Hepatocyte (in vitro differentiated cells): Measurements from ENCODE around the gene WNT1.

ENCODE experiments used
- EZH2 ChIP-seq: fragments of 200-600 bp; sonication (generic); IDR thresholded peaks from 2 replicates; pipeline ENCODE4 v1.6.1; 2016; ENCODE audit warnings: antibody characterized with exemption, mild to moderate bottlenecking, borderline replicate concordance
- TF ChIP-seq, protein P1 (sequence below): fragments of 200-600 bp; sonication (generic); IDR thresholded peaks from 2 replicates; pipeline ENCODE4 v1.5.1; 2016; ENCODE audit warnings: antibody characterized with exemption, mild to moderate bottlenecking; ENCODE audit not compliant: poor library complexity

DNA sequence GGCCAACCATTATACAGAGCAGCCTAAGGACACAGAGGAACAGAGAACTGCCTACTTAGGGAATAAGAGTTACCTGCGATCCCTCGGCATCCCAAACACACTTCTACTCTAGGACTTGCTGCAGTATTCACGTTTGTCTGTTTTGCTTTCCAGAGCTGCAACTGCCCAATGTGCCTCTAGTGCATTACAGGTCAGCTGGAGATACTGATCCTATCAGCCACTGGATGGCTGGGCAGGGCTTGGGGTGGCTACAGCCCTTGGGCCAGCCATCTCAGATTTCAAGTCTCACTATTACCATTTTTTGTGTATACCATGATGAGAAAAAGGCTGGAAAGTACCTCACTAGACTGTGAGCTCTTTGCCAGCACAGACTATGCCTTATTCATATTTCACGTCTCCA, 25.4 kb upstream of the WNT1 start:
- TF ChIP-seq, protein P1, sequence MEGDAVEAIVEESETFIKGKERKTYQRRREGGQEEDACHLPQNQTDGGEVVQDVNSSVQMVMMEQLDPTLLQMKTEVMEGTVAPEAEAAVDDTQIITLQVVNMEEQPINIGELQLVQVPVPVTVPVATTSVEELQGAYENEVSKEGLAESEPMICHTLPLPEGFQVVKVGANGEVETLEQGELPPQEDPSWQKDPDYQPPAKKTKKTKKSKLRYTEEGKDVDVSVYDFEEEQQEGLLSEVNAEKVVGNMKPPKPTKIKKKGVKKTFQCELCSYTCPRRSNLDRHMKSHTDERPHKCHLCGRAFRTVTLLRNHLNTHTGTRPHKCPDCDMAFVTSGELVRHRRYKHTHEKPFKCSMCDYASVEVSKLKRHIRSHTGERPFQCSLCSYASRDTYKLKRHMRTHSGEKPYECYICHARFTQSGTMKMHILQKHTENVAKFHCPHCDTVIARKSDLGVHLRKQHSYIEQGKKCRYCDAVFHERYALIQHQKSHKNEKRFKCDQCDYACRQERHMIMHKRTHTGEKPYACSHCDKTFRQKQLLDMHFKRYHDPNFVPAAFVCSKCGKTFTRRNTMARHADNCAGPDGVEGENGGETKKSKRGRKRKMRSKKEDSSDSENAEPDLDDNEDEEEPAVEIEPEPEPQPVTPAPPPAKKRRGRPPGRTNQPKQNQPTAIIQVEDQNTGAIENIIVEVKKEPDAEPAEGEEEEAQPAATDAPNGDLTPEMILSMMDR = no peak
- TF ChIP-seq EZH2 = no peak
